WTC11 (cell line): ENCODE results near the gene PBRM1. TPM values are rescaled to one million over a fixed set of nuclear protein-coding genes. Genes with fewer than 3 reads are reported as not detected.
A peak's percentile ranks its signal among the peaks of the same experiment; 100 is the strongest.

Experiments
- ATAC-seq: fragments of 200-7000 bp; cut with Tn5 transposase; 2 replicates; pipeline ENCODE4 v1.10.0; 2021; ENCODE audit warnings: mild to moderate bottlenecking, moderate library complexity
- CTCF ChIA-PET: fragments of 300-600 bp; sonication (Branson Sonifier 250); formaldehyde crosslinking; loops from one replicate; lab custom pipeline; 2021; ENCODE audit warnings: antibody characterized with exemption; lab: Charles Lee
- POLR2A ChIA-PET: fragments of 350-600 bp; sonication (Branson Sonifier 250); formaldehyde crosslinking; loops from one replicate; lab custom pipeline; 2021; ENCODE audit warnings: antibody characterized with exemption; lab: Charles Lee
- DNase-seq: peaks from one replicate; pipeline ENCODE4 v3.0.0; 2021; ENCODE audit warnings: low spot score
- H3K27ac Mint-ChIP-seq: 2 replicates; pipeline ENCODE4 v1.8.0; 2021; ENCODE audit warnings: mixed read lengths
- H3K27me3 Mint-ChIP-seq: 2 replicates; pipeline ENCODE4 v1.8.0; 2021; ENCODE audit warnings: low read depth, mild to moderate bottlenecking, moderate library complexity, mixed read lengths
- H3K36me3 Mint-ChIP-seq: 2 replicates; pipeline ENCODE4 v1.8.0; 2021; ENCODE audit warnings: mixed read lengths
- H3K4me1 Mint-ChIP-seq: 2 replicates; pipeline ENCODE4 v1.8.0; 2022; ENCODE audit warnings: mixed read lengths
- H3K4me3 Mint-ChIP-seq: 2 replicates; pipeline ENCODE4 v1.8.0; 2021; ENCODE audit warnings: mild to moderate bottlenecking, moderate library complexity, mixed read lengths
- H3K9me3 Mint-ChIP-seq: 2 replicates; pipeline ENCODE4 v1.8.0; 2021; ENCODE audit warnings: mixed read lengths
- ATF6 ChIP-seq: sonication (generic); formaldehyde crosslinking; IDR thresholded peaks from 2 replicates; pipeline ENCODE4 v1.8.1; 2023; ENCODE audit warnings: mild to moderate bottlenecking, missing genetic modification reagents
- ELF4 ChIP-seq: sonication (generic); formaldehyde crosslinking; IDR thresholded peaks from 2 replicates; pipeline ENCODE4 v1.8.1; 2022; ENCODE audit warnings: low read depth, mild to moderate bottlenecking, moderate library complexity, missing genetic modification reagents
- FOXP4 ChIP-seq: sonication (generic); formaldehyde crosslinking; IDR thresholded peaks from 2 replicates; pipeline ENCODE4 v1.8.0; 2022; ENCODE audit warnings: mild to moderate bottlenecking, missing genetic modification reagents
- GABPB1 ChIP-seq: sonication (generic); formaldehyde crosslinking; IDR thresholded peaks from 2 replicates; pipeline ENCODE4 v1.8.1; 2023; ENCODE audit warnings: mild to moderate bottlenecking, missing genetic modification reagents
- GRHL2 ChIP-seq: fragments of 250-450 bp; sonication (Bioruptor Pico); IDR thresholded peaks from 2 replicates; pipeline ENCODE4 v1.8.0; 2022; ENCODE audit warnings: mild to moderate bottlenecking, moderate library complexity; ENCODE audit not compliant: insufficient replicate concordance, severe bottlenecking
- IRF1 ChIP-seq: sonication (generic); formaldehyde crosslinking; IDR thresholded peaks from 2 replicates; pipeline ENCODE4 v1.8.0; 2023; ENCODE audit warnings: missing genetic modification reagents
- JUN ChIP-seq: sonication (generic); formaldehyde crosslinking; IDR thresholded peaks from 2 replicates; pipeline ENCODE4 v1.8.0; 2023; ENCODE audit warnings: mild to moderate bottlenecking, missing genetic modification reagents
- NFYB ChIP-seq: sonication (generic); formaldehyde crosslinking; conservative IDR thresholded peaks from 2 replicates; pipeline ENCODE4 v1.8.0; 2022; ENCODE audit warnings: low read depth, missing genetic modification reagents
- NR1H2 ChIP-seq: sonication (generic); formaldehyde crosslinking; IDR thresholded peaks from 2 replicates; pipeline ENCODE4 v1.9.0; 2021; ENCODE audit warnings: mild to moderate bottlenecking, moderate library complexity, missing genetic modification reagents
- PRDM15 ChIP-seq: sonication (generic); formaldehyde crosslinking; IDR thresholded peaks from 2 replicates; pipeline ENCODE4 v1.8.0; 2022; ENCODE audit warnings: missing genetic modification reagents
- PRRX2 ChIP-seq: fragments of 250-450 bp; sonication (Bioruptor Pico); IDR thresholded peaks from 2 replicates; pipeline ENCODE4 v1.8.0; 2021; ENCODE audit warnings: mild to moderate bottlenecking
- SMAD4 ChIP-seq: sonication (generic); formaldehyde crosslinking; IDR thresholded peaks from 2 replicates; pipeline ENCODE4 v1.8.0; 2022; ENCODE audit warnings: mild to moderate bottlenecking, missing genetic modification reagents
- STAT6 ChIP-seq: sonication (generic); formaldehyde crosslinking; conservative IDR thresholded peaks from 2 replicates; pipeline ENCODE4 v1.8.1; 2023; ENCODE audit warnings: mild to moderate bottlenecking, low read depth, missing genetic modification reagents, moderate library complexity
- TEAD4 ChIP-seq: sonication (generic); formaldehyde crosslinking; IDR thresholded peaks from 2 replicates; pipeline ENCODE4 v1.8.0; 2022; ENCODE audit warnings: mild to moderate bottlenecking, missing genetic modification reagents
- ZBTB43 ChIP-seq: sonication (generic); formaldehyde crosslinking; IDR thresholded peaks from 2 replicates; pipeline ENCODE4 v1.8.1; 2023; ENCODE audit warnings: mild to moderate bottlenecking, missing genetic modification reagents
- ZNF138 ChIP-seq: sonication (generic); formaldehyde crosslinking; conservative IDR thresholded peaks from 2 replicates; pipeline ENCODE4 v1.8.1; 2022; ENCODE audit warnings: mild to moderate bottlenecking, moderate library complexity, missing genetic modification reagents
- ZNF219 ChIP-seq: sonication (generic); formaldehyde crosslinking; IDR thresholded peaks from 2 replicates; pipeline ENCODE4 v1.8.0; 2023; ENCODE audit warnings: missing genetic modification reagents, mild to moderate bottlenecking, borderline replicate concordance
- ZNF232 ChIP-seq: sonication (generic); formaldehyde crosslinking; IDR thresholded peaks from 2 replicates; pipeline ENCODE4 v1.8.0; 2022; ENCODE audit warnings: mild to moderate bottlenecking, missing genetic modification reagents
- ZNF317 ChIP-seq: sonication (generic); formaldehyde crosslinking; IDR thresholded peaks from 2 replicates; pipeline ENCODE4 v1.8.1; 2023; ENCODE audit warnings: low read depth, mild to moderate bottlenecking, moderate library complexity, missing genetic modification reagents, borderline replicate concordance
- ZNF423 ChIP-seq: fragments of 250-450 bp; sonication (Bioruptor Pico); IDR thresholded peaks from 2 replicates; pipeline ENCODE4 v2.1.2; 2022; ENCODE audit warnings: mild to moderate bottlenecking, moderate library complexity
- ZSCAN18 ChIP-seq: fragments of 250-450 bp; sonication (Bioruptor Pico); IDR thresholded peaks from 2 replicates; pipeline ENCODE4 v2.1.2; 2022; ENCODE audit warnings: mild to moderate bottlenecking, moderate library complexity
- total RNA-seq: library from RNA; stranded (reverse); gene quantifications from 3 replicates; pipeline ENCODE4 v1.2.3, GENCODE V29; 2021

PBRM1 gene
- total RNA-seq, 1 experiment from 2014 or later: 48.8 TPM

GRCh38 chr3:52660046-52660445 is 25.7 kb downstream of the PBRM1 start (continued):
- TF ChIP-seq ATF6 (CRISPR knock-in tag): no peak
- no peak for TF ChIP-seq TEAD4 (CRISPR knock-in tag)
- TF ChIP-seq PRRX2: no peak

GRCh38 chr3:52655895-52656294 is 29.8 kb downstream of the PBRM1 start:
- Mint-ChIP-seq H3K9me3 (no peaks in the 10 kb centered on the region), H3K27ac (peak overlapping the region; percentile 16), H3K36me3 (peaks cover 36% of the 10 kb centered on the region), H3K27me3 (no peaks in the 10 kb centered on the region), H3K4me3 (no peak overlapping the region), H3K4me1 (peaks cover 7% of the 10 kb centered on the region)
- CTCF ChIA-PET: no interaction called here
- ATAC-seq: no peak
- no peak for TF ChIP-seq GABPB1 (CRISPR knock-in tag)
- TF ChIP-seq IRF1: no peak
- no peak for TF ChIP-seq JUN (CRISPR knock-in tag)
- TF ChIP-seq NR1H2 (CRISPR knock-in tag): no peak
- TF ChIP-seq ZNF219 (CRISPR knock-in tag): no peak
- TF ChIP-seq PRDM15 (CRISPR knock-in tag): no peak
- no peak for TF ChIP-seq SMAD4
- POLR2A ChIA-PET: no interaction called here
- no peak for DNase-seq

- H3K36me3 Mint-ChIP-seq: peaks cover 42% of the 10 kb centered on the region
- no peaks in the 10 kb centered on the region for H3K9me3 Mint-ChIP-seq
- no peak overlapping the region for H3K27ac Mint-ChIP-seq
- ATAC-seq (no peak), DNase-seq (no peak)
- H3K4me3 Mint-ChIP-seq: no peak overlapping the region
- H3K27me3 Mint-ChIP-seq: no peaks in the 10 kb centered on the region
- peaks cover 7% of the 10 kb centered on the region for H3K4me1 Mint-ChIP-seq
- CTCF ChIA-PET: interaction anchor here (0.6 kb wide), 1 partner anchor 194 kb away, joined by 4 read pairs; no protein-coding TSS in a partner anchor
- POLR2A ChIA-PET: no interaction called here
- TF ChIP-seq NR1H2 (CRISPR knock-in tag) (no peak), ZNF232 (CRISPR knock-in tag) (no peak), ZNF423 (CRISPR knock-in tag) (no peak), ELF4 (CRISPR knock-in tag) (no peak), FOXP4 (CRISPR knock-in tag) (no peak), ZSCAN18 (CRISPR knock-in tag) (no peak), STAT6 (CRISPR knock-in tag) (no peak), NFYB (CRISPR knock-in tag) (no peak), GRHL2 (CRISPR knock-in tag) (no peak), ZNF138 (no peak), ZBTB43 (CRISPR knock-in tag) (no peak), ZNF317 (no peak)
Measured at GRCh38 chr3:52651592-52651991, 34.1 kb downstream of the PBRM1 start.
